C4-2B (cell line): Measurements from ENCODE around the gene FKBP3.
"Not testable (repeated sequence)": the region's sequence is repeated elsewhere in the genome, so short reads cannot be mapped to it uniquely, and the experiment has no call there.

Experiments used
- H3K27ac ChIP-seq: fragments of 450-650 bp; 2 replicates; pipeline ENCODE4 v1.5.1; 2017
- ZFX ChIP-seq: fragments of 450-650 bp; IDR thresholded peaks from 2 replicates; pipeline ENCODE4 v1.6.1; 2017
- TF ChIP-seq, protein P1 (sequence below): fragments of 450-650 bp; conservative IDR thresholded peaks from 2 replicates; pipeline ENCODE4 v1.5.1; 2017; ENCODE audit warnings: mild to moderate bottlenecking

The FKBP3 gene

DNA sequence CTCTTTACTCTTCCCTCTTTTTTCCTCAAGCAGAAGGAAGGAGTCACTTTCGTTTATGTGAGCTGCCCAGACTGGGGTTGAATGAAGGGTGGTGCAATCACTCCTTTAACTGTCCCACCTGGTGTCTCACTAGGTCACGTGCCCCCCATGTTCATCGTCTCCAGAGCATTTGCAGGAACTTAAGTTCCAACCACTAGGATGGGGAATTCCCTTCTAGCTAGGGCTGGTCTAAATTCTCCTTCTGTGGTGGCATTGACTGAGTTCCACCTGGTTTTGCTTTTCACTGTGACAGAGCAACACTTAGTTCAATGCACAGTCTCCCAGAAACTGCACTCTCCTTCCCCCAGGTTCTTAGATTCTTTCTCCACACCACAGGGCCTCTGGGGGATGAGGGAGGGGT, 10.9 kb upstream of the FKBP3 start:
- H3K27ac ChIP-seq: no peak overlapping the region
- TF ChIP-seq ZFX: no peak

DNA sequence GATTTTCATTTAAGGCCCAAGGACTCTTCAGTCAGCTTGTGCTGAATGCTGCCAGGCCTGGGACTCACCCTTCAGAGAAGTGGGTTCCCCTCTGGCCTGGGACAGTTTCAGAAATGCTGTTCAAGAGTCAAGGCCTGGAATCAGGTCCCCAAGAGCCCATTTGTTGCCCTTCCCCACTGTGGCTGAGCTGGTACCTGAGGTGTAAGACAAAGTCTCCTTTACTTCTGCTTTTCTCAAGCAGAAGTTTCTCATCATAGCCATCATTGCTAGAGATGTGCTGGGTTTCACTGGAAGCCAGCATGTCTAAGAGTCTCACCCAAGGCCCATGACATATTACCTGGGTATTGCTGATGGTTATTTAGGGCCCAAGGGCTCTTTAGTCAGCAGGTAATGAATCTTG, 10.4 kb upstream of the FKBP3 start:
- TF ChIP-seq, protein P1, sequence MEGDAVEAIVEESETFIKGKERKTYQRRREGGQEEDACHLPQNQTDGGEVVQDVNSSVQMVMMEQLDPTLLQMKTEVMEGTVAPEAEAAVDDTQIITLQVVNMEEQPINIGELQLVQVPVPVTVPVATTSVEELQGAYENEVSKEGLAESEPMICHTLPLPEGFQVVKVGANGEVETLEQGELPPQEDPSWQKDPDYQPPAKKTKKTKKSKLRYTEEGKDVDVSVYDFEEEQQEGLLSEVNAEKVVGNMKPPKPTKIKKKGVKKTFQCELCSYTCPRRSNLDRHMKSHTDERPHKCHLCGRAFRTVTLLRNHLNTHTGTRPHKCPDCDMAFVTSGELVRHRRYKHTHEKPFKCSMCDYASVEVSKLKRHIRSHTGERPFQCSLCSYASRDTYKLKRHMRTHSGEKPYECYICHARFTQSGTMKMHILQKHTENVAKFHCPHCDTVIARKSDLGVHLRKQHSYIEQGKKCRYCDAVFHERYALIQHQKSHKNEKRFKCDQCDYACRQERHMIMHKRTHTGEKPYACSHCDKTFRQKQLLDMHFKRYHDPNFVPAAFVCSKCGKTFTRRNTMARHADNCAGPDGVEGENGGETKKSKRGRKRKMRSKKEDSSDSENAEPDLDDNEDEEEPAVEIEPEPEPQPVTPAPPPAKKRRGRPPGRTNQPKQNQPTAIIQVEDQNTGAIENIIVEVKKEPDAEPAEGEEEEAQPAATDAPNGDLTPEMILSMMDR: no peak
- no peak for TF ChIP-seq ZFX
- H3K27ac ChIP-seq: no peak overlapping the region

DNA sequence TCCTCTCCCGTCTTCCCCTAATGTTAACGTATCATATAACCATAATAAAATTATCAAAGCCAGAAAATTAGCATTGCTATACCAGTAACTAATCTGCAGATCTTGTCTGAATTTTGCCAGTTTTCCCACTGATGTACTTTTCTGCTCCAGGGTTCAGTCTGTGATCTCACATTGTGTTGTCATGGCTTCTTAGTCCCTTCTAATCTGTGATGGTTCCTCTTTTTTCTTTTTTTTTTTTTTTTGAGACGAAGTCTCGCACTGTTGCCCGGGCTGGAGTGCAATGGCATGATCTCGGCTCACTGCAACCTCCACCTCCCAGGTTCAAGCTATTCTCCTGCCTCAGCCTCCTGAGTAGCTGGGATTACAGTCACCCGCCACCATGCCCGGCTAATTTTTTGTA, 7.8 kb upstream of the FKBP3 start:
- H3K27ac ChIP-seq: not testable (repeated sequence)

DNA sequence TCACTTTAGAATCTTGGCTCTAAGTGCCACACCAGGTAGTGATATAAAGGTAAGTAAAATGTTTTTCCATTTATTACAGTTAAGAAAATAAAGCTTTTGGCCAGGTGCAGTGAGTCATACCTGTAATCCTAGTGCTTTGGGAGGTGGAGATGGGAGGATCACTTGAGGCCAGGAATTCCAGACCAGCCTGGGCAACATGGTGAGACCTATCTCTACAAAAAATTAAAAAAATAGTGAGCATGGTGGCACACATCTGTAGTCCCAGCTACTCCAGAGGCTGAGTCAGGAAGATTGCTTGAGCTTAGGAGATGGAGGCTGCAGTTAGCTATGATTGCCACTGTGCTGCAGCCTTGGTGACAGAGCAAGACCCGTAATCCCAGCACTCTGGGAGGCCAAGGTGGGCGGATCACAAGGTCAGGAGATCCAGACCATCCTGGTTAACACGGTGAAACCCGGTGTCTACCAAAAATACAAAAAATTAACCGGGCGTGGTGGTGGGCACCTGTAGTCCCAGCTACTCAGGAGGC, 6.4 kb upstream of the FKBP3 start:
- H3K27ac ChIP-seq: no peak overlapping the region
- TF ChIP-seq ZFX: no peak
- TF ChIP-seq, protein P1: no peak

DNA sequence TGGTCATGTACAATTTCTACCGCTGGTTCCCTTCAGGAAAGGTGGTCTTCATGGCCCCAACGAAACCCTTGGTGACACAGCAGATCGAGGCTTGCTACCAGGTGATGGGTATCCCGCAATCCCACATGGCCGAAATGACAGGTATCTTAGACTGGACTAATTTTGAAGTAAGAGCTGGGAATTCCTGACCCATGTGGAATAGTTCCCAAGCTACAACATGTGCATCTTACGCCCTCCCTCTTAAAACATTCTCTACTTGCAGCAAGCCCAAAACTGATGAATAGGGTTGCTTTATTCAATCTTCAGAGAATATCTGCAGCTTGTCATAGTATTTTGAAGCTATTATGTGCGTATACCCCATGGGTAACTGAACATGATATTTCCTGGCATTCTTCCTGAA, 2.1 kb upstream of the FKBP3 start:
- peak overlapping the region; percentile 76 for H3K27ac ChIP-seq
- TF ChIP-seq ZFX: no peak
- TF ChIP-seq, protein P1: no peak

DNA sequence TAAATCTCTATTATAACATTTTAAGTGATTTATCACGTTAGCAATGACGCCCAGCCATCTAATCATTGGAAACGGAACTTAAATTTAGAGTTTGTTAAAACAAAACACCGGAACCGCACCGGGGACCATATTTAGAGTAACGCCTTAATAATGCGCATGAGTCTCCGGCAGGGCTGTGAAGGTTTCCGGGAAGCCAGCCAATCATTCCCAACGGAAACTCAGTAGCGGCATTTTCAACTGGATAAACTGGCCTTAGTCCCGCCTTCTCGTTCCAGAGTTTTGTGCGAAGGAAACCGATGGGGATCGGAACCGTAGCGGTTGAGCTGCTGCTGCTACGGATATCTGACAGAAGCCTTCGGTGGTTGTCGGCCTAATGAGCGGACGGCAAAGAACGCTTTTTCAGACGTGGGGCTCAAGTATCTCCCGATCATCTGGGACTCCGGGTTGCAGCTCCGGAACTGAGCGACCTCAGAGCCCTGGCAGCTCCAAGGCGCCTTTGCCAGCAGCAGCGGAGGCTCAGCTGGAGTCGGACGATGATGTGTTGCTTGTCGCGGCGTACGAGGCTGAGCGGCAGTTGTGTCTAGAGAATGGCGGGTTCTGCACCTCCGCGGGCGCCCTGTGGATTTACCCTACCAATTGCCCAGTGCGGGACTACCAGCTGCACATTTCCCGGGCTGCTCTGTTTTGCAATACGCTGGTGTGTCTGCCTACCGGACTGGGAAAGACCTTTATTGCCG, 1.5 kb upstream of the FKBP3 start, which contains the start of gene FANCM:
TSS of gene FANCM (plus strand) at position 272 of the 737 bp plus-strand sequence. CDS start at position 374, 102 bp downstream.
- TF ChIP-seq ZFX: no peak
- TF ChIP-seq, protein P1: no peak
- peak within 1 kb of the TSS; percentile 90 for H3K27ac ChIP-seq

DNA sequence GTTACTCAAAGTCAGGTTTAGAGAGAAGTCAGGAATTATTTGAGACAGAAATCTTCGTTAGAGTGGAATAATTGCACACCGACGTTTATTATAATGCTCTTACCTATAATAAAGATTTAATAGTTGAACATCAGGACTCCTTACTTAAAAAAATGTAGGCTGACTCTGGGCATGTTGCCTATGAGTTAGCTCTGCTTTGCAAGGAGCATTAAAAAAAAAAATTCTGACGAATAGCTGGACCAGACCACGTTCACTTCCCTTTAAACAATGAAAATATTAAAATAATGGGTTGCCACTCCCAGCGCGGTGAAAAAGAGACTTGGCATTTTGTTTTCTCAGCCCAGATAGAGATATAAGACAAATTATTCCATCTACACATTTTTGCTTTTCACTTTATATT, 875 bp upstream of the FKBP3 start:
- TF ChIP-seq, protein P1: no peak
- TF ChIP-seq ZFX: no peak
- no peak overlapping the region for H3K27ac ChIP-seq

DNA sequence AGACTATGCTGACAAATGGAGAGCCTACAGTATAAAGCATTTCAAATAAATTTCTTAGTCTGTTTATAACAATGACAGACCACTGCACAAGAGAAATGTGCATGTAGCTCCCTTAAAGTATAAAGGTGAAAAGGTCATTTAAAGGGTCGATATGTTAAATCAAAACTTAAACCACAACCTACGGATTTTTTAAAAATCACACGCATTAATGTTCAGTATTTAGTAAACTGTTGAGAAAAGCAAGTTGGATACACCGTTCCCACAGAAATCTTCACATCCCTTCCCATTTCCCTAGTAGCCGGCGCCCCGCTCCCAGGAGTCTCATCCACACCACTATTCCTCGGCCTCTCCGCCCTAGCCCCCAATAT, 614 bp downstream of the FKBP3 start:
- TF ChIP-seq ZFX: no peak
- TF ChIP-seq, protein P1: no peak
- H3K27ac ChIP-seq: peak overlapping the region; percentile 90
